GM19463 (cell line): ENCODE data around the gene SIGLEC12.
"Not testable (repeated sequence)": the region's sequence is repeated elsewhere in the genome, so short reads cannot be mapped to it uniquely, and the experiment has no call there.

Source experiments
- ATAC-seq: cut with Tn5 transposase; IDR thresholded peaks from one replicate; pipeline ENCODE4 v1.9.1; 2021; ENCODE audit warnings: mild to moderate bottlenecking, moderate library complexity; ENCODE audit not compliant: unreplicated experiment

Gene SIGLEC12

DNA sequence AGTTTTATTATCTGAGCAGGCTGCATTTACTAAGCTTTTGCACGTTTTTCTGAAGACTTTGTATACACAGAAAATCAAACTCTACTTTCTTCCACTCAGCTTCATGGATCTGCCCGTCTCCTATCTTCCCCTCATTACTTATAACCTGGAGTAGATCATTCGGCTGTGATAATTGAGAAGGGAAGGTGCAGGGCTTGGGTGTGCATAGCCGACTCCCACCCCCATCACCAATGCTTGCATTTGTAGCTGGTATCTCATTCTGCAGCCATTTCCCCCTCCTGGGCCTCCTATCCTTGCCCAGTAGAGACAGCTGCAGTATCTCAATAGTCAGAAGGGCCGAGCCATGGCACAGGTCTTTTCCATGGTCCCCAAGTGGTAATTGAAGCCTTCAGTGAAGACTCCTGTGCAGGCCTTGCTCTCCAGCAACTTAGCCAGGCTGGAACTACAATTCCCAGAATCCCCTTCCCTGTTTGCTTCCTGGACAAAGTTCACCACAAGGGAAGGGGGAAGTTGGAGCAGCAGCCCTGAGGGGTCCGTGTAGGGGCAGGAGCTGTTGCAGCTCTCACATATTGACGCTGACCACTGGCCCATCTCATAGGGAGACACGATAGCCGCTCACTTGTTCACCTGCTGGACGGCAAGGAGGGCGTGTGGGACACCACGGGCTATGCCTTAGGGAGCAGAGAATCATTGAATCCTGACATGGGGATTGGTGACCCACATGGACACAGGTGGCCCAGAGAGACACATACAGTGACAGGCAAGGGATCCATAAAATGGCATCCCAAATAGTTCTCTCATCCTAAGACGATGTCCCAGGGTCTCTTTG lies 41.2 kb downstream of the SIGLEC12 start:
- ATAC-seq: no peak

DNA sequence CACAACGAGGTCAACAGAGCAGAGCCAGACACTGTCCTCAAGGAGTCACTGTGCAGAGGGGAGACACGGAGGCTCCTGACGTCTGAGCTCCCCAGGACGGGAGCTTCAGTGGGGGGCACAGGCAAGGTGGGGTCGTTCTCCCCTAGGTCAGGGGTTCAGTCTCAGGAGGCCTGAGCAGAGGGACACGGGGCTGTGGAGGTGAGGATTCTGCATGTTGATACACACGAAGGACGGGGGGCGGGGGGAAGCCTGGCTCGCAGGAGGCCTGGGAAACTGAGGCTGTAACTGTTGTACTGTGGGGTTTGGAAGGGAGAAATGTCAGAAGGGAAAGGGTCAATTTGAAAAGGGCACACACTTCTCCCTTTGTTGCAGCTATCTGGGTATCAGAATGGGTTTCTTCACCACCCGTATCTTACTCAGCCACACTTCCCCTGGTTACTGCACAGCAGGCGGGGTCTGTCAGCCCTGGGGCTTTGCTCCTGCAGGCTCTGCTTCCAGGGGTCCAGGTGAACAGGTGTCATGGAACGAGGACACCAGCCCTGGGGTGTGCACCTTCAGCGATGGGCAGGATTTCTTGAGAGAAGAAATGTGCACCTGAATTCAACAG lies 42.6 kb downstream of the SIGLEC12 start:
- no peak for ATAC-seq

DNA sequence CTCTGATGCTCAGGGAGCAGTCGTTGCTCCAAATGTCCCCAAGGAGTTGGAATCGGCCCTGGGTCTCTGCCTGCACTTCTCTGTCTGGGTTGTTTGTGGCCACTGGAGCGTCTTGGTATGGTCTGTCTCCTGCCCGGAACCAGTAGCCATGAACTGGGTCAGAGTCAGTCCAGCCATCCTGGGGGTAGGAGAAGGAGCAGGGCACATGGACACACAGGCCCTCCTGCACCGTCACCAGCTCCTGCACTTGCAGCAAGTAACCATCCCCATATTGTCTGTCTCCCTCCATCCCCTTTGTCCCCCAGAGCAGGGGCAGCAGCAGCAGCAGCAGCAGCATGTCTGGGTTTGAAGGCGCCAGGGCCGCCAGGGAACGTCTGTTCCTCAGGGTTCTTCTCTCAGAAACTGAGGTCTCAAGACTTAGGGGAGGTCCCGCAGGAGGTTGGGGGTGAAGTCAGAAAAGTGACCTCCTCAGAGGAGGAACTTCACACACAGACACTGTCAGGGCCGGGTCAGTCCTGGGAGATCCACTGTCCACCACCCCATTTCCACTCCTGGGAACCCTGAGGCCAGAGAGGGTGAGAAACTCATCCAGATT lies 43.5 kb downstream of the SIGLEC12 start, which contains the start of gene SIGLEC8:
SIGLEC8 (minus strand) TSS at position 404 of the 595 bp plus-strand sequence; CDS start at position 337, 67 bp downstream.
- ATAC-seq: no peak

DNA sequence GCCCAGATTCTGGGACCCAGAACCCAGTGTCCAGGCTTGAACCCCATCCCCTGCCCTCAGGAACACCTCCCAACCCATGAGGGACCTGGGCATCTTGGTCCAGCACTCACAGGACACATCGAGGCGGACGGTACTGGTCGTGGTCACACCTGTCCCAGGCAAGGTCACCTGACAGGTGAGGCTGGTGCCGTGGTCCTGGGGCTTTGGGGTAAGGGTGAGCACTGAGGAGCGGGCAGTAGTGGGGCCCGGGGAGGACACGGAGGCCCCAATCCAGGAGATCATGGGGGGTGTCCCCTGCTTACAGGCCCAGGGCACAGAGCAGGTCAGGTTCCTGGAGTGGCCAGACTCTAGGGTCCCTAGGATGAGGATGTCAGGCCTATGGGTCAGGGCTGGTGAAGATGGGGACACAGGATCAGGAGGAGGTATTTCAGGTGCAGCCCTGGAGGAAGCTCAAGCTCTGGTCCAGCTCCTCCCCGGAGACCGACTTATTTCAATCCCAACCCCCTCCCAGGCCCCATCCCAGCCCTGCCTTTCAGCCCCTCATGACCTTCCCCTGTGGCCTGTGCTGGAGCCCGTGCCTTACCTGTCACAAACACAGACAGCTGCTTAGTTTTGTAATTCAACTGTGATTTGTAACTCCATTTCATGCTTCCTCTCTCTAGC lies 44.1 kb downstream of the SIGLEC12 start:
- ATAC-seq: no peak

DNA sequence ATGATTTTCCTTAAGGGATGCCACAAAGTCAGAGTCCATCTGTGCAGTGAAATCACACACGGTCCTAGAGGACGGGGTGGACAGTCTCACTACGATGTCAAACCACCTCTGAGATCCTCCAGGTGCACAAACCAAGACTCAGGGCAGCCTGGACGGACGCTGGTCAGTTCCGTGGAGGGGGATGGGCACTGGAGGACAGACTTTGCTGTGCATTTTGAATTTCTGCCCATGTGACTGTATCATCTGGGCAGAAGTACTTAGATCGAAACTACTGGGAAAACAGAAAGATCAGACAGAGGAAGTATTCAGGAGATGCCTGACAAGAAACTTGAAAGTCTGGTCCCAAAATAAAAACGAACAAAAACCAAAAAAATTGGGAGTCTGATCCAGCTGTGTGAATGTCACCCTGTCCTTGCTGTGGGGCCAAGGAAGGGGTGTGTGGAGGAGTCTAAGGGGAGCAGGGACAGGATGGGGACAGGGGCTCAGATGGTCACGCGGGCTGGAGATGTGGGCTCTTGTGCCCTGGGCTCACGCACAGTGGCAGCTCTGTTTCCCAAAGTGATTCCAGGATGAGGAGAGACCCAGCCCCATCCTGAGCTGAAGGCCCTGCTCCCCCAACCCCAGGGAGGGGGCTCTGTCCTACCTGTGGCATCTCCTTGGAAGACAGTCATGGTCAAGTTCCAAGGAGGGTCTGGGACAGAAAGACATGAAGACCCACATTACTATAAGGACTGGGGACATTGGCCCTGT lies 44.9 kb downstream of the SIGLEC12 start:
- ATAC-seq: no peak

DNA sequence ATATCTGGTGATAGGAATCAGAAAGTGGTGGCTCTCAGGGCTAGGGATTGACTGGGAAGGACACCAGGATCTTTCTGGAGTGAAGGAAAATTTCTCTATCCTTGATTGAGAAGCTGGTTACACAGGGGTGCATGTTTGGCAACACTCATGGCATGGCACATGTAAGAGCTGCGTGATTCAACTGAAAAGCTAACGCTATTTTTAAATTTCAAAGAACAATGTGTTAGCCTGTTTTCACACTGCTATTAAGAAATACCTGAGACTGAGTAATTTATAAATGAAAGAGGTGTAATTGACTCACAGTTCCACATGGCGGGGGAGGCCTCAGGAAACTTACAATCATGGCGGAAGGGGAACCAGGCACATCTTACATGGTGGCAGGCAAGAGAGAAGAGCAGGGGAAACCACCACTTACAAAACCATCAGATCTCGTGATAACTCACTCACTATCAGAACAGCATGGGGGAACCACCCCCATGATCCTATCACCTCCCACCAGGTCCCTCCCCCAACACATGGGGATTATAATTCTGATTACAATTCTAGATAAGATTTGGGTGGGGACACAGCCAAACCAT lies 50.8 kb downstream of the SIGLEC12 start:
- no peak for ATAC-seq

DNA sequence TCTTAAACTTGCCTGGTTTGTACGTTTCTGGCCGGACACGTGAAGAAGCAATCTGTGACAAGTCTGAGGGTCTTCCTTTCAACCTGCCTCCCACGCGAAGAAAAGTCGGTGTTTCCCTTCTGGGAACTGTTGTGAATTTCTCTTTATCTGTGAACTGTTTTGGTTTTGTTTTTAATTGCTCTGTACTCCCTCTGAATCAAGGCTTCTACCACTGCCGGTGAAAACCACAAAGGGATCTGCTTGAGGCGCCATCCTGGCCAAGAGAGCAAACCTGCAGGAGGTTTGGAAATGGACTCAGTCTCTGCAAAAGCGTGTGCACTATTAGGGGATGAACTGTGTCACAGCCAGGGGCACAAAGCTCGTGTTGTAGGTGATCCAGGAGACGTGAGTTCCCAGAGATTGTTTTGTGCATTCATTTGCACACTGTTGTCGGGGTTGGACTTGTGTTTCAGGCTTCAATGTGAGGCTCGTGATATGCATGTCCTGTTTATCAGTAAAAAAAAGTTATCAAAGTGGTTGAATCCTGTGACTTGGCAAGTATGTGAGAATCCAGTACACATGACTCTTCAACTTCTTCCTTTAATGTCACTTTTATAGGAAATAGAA lies 53.1 kb downstream of the SIGLEC12 start:
- ATAC-seq: no peak

DNA sequence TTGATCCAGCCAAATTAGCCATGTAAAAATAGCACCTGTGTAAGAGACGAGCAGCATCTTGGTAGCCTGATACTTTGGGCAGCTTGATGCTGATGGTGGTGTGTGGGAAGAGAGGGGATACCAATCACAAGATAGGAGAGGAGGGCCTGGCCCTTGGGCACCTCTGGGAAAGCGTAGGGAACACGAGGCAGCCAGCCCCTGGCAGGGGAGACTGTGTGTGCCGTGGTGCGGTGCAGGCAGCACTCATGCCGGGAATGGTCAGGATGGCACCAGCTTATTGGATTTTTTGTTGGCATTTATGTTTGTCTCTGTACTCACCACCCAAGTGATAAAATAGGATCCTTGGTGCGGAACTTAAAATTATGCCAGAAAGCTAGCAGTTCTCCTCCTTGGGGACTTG lies 53.6 kb downstream of the SIGLEC12 start:
- no peak for ATAC-seq

DNA sequence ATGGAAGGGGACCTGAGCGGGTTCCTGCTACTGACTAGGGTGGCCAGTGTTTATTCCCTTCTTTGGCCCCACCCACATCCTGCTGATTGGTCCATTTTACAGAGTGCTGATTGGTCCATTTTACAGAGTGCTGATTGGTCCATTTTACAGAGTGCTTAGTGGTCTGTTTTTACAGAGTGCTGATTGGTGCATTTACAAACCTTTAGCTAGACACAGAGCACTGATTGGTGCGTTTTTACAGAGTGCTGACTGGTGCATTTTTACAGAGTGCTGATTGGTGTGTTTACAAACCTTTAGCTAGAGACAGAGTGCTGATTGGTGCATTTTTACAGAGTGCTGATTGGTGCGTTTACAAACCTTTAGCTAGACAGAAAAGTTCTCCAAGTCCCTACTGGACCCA lies 54.1 kb downstream of the SIGLEC12 start:
- ATAC-seq: not testable (repeated sequence)

DNA sequence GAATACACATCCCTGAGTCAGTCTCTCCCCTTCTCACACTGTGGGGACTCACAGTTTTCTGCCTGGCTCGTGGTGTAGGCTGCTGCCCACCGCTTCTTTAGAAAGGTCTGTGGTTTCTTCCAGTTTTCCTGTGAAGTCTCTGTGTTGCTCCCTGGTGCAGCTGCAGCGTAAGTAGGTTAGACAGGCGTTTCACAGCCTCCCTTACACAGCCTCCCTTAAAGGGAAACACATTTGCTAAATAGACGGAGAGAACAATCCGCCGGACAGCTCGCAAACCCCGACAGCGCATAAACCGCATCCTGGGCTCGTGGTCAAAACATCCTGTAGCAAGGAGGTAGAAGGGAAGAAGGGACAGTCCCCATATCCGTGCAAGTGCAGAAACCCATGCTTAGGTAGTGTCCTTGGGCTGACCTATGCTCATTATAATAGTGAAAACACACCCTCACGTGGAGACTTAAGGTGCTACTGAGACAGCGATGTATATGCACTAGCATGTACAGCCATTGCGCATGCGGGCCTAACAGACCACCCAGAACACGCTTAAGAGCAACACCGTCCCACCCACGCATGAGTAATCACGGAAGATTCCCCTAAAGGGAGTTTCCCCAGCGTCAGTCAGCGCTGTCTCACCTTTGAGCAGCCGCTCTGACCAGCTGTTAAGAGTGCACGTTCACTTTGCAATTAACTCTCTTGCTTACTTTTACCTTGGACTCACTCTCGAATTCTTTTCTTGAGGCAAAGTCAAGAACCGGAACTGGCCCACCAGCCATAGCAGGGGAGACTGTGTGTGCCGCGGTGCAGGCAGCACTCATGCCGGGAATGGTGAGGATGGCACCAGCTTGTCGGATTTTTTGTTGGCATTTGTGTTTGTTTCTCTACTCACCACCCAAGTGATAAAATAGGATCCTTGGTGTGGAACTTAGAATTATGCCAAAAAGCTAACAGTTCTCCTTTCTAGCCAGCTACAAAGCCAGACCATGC lies 59.9 kb downstream of the SIGLEC12 start:
- peak; percentile 91 for ATAC-seq
